ENCODE data around the gene PRELID1. TPM values are rescaled to one million over a fixed set of nuclear protein-coding genes. Genes with fewer than 3 reads are reported as not detected.

Gene PRELID1
- total and polyA plus RNA-seq, 10 of the 15 experiments (the other 5 are each of a cell fraction or from before 2014, with no cell fraction given) = 30.9 to 584 (median 254) TPM

- in situ Hi-C loops (cut with MboI) = no loop called here
- H3K27me3 ChIP-seq (replicated peaks in 1 of 2; ENCODE audit: control insufficient read depth in 2 of 2, insufficient read depth in 2 of 2, low read length in 1 of 2) = no peaks in the 10 kb centered on the region
- no peak for DNase-seq (ENCODE audit: low read depth, low spot score)
- no peak overlapping the region for H2AFZ ChIP-seq (ENCODE audit: control insufficient read depth, low read depth, low read length)
- ATAC-seq = peak; percentile 45
- H3K4me2 ChIP-seq (ENCODE audit: control insufficient read depth, insufficient read depth) = no peak overlapping the region
- FAIRE-seq = peak; percentile 84
- H3K9ac ChIP-seq (ENCODE audit: control insufficient read depth, insufficient read depth, low read length) = no peak overlapping the region
- no peak overlapping the region for H3K27ac ChIP-seq (ENCODE audit: control insufficient read depth, insufficient read depth)
- no TSS peak for BruUV-seq (replicated peaks)
- 52% methylated on average over 10 of the region's 10 CpGs for WGBS (ENCODE audit: insufficient coverage, insufficient replicate concordance, low lambda C conversion rate, missing lambda C conversion rate)
- intact Hi-C loops (cut with micrococcal nuclease; ENCODE audit: unreplicated experiment) = loop anchor here (2.0 to 10.0 kb wide), 4 partner anchors 53 to 285 kb away; partner anchors contain the start of gene TMED9
- H3K9me3 ChIP-seq (replicated peaks; ENCODE audit: control insufficient read depth, insufficient read depth, low read length) = no peaks in the 10 kb centered on the region
- CTCF ChIA-PET = interaction anchor here (0.6 to 3.6 kb wide), 46 partner anchors 8 to 313 kb away, joined by 3 to 56 read pairs (median 5); partner anchors contain the start of genes LMAN2, NSD1, PDLIM7 and SLC34A1
- peaks cover 7 to 16% of the 10 kb centered on the region in 2 experiments for H3K36me3 ChIP-seq (ENCODE audit: control insufficient read depth in 2 of 2, insufficient read depth in 2 of 2, low read length in 1 of 2)
- H3K4me3 ChIP-seq = no peak overlapping the region
- POLR2A ChIA-PET = interaction anchor here (0.5 to 1.3 kb wide), 5 partner anchors 42 to 758 kb away, joined by 3 to 6 read pairs (median 4); partner anchors contain the start of gene LMAN2
- H3K79me2 ChIP-seq (ENCODE audit: control insufficient read depth, insufficient read depth, low read length) = peaks cover 22% of the 10 kb centered on the region
- RAD21 ChIA-PET (ENCODE audit: unreplicated experiment) = interaction anchor here (0.6 to 1.9 kb wide), 10 partner anchors 42 to 198 kb away, joined by 3 to 9 read pairs (median 6); partner anchors contain the start of gene LMAN2
- peaks cover 29% of the 10 kb centered on the region for H3K4me1 ChIP-seq (ENCODE audit: control insufficient read depth, insufficient read depth, low read length)
- SMC1A ChIA-PET (ENCODE audit: uncharacterized antibody, unreplicated experiment) = interaction anchor here (0.6 to 4.9 kb wide), 16 partner anchors 9 to 199 kb away, joined by 3 to 26 read pairs (median 4); partner anchors contain the start of genes DOK3 and LMAN2
- no peaks in the 10 kb centered on the region for H4K20me1 ChIP-seq (ENCODE audit: control insufficient read depth, insufficient read depth)
- TF ChIP-seq ATF2 (IDR thresholded peaks at IDR 0.05; ENCODE audit: low read length) = no peak
- TF ChIP-seq GATAD2B (conservative IDR thresholded peaks at IDR 0.05; ENCODE audit: low read depth) = no peak
- TF ChIP-seq, protein P1, sequence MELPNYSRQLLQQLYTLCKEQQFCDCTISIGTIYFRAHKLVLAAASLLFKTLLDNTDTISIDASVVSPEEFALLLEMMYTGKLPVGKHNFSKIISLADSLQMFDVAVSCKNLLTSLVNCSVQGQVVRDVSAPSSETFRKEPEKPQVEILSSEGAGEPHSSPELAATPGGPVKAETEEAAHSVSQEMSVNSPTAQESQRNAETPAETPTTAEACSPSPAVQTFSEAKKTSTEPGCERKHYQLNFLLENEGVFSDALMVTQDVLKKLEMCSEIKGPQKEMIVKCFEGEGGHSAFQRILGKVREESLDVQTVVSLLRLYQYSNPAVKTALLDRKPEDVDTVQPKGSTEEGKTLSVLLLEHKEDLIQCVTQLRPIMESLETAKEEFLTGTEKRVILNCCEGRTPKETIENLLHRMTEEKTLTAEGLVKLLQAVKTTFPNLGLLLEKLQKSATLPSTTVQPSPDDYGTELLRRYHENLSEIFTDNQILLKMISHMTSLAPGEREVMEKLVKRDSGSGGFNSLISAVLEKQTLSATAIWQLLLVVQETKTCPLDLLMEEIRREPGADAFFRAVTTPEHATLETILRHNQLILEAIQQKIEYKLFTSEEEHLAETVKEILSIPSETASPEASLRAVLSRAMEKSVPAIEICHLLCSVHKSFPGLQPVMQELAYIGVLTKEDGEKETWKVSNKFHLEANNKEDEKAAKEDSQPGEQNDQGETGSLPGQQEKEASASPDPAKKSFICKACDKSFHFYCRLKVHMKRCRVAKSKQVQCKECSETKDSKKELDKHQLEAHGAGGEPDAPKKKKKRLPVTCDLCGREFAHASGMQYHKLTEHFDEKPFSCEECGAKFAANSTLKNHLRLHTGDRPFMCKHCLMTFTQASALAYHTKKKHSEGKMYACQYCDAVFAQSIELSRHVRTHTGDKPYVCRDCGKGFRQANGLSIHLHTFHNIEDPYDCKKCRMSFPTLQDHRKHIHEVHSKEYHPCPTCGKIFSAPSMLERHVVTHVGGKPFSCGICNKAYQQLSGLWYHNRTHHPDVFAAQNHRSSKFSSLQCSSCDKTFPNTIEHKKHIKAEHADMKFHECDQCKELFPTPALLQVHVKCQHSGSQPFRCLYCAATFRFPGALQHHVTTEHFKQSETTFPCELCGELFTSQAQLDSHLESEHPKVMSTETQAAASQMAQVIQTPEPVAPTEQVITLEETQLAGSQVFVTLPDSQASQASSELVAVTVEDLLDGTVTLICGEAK (IDR thresholded peaks at IDR 0.05; ENCODE audit: borderline replicate concordance) = no peak
- TF ChIP-seq BMI1 (IDR thresholded peaks at IDR 0.05; ENCODE audit: borderline replicate concordance) = no peak
- TF ChIP-seq CTCF (IDR thresholded peaks at IDR 0.05 in 2 of 3, conservative IDR thresholded peaks at IDR 0.05 in 1 of 3; ENCODE audit: control insufficient read depth in 2 of 3, extremely low read depth in 1 of 3, insufficient read depth in 1 of 3, low read depth in 3 of 3, low read length in 3 of 3) = peak; percentile 84 to 97 (median 91)
- TF ChIP-seq NKRF (conservative IDR thresholded peaks at IDR 0.05) = no peak
- TF ChIP-seq CBX5 (IDR thresholded peaks at IDR 0.05; ENCODE audit: low read depth) = no peak
- TF ChIP-seq, protein P2, sequence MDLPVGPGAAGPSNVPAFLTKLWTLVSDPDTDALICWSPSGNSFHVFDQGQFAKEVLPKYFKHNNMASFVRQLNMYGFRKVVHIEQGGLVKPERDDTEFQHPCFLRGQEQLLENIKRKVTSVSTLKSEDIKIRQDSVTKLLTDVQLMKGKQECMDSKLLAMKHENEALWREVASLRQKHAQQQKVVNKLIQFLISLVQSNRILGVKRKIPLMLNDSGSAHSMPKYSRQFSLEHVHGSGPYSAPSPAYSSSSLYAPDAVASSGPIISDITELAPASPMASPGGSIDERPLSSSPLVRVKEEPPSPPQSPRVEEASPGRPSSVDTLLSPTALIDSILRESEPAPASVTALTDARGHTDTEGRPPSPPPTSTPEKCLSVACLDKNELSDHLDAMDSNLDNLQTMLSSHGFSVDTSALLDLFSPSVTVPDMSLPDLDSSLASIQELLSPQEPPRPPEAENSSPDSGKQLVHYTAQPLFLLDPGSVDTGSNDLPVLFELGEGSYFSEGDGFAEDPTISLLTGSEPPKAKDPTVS (IDR thresholded peaks at IDR 0.05; ENCODE audit: low read depth, low read length) = no peak
- 0 out of 2 replicates have a peak, but pooled peaks have one; percentile 20 for TF ChIP-seq WRNIP1 (IDR thresholded peaks at IDR 0.05; ENCODE audit: borderline replicate concordance, low read depth, low read length)
Observed at GRCh38 chr5:177309351-177310191, 6.0 kb downstream of the PRELID1 start.
